GM21786 (cell line): ENCODE measurements around the gene SUSD4.

Experiments
- ATAC-seq: cut with Tn5 transposase; IDR thresholded peaks from one replicate; pipeline ENCODE4 v1.9.1; 2021; ENCODE audit not compliant: unreplicated experiment

SUSD4 gene

GRCh38 chr1:223197923-223198627 is 165.9 kb downstream of the SUSD4 start:
- ATAC-seq, result no peak

- peak; percentile 60 for ATAC-seq
Measured at GRCh38 chr1:223189903-223190724, 173.9 kb downstream of the SUSD4 start.

- ATAC-seq, result no peak
Measured at GRCh38 chr1:223189525-223189902, 174.5 kb downstream of the SUSD4 start.

- ATAC-seq, result no peak
Measured at GRCh38 chr1:223188618-223189356, 175.2 kb downstream of the SUSD4 start.

- no peak for ATAC-seq
Measured at GRCh38 chr1:223186800-223187199, 177.2 kb downstream of the SUSD4 start.

- ATAC-seq, result no peak
Measured at GRCh38 chr1:223183268-223183862, 180.6 kb downstream of the SUSD4 start.

GRCh38 chr1:223180731-223181321 is 183.2 kb downstream of the SUSD4 start:
- ATAC-seq, result no peak

- ATAC-seq, result no peak
Measured at GRCh38 chr1:223179786-223180185, 184.2 kb downstream of the SUSD4 start.

- no peak for ATAC-seq
Measured at GRCh38 chr1:223179280-223179679, 184.7 kb downstream of the SUSD4 start.

- ATAC-seq, result no peak
Measured at GRCh38 chr1:223177681-223178080, 186.3 kb downstream of the SUSD4 start.

- no peak for ATAC-seq
Measured at GRCh38 chr1:223176437-223176836, 187.5 kb downstream of the SUSD4 start.

- no peak for ATAC-seq
Measured at GRCh38 chr1:223175633-223176032, 188.3 kb downstream of the SUSD4 start.

- ATAC-seq, result no peak
Measured at GRCh38 chr1:223175032-223175431, 188.9 kb downstream of the SUSD4 start.
